Measurements from ENCODE around the gene QRICH1. TPM values are rescaled to one million over a fixed set of nuclear protein-coding genes. Genes with fewer than 3 reads are reported as not detected.

The QRICH1 gene
- total RNA-seq, 1 experiment from 2014 or later: 94.5 TPM

GRCh38 chr3:49122886-49123545 is 29.1 kb upstream of the QRICH1 start:
- DNase-seq: no peak
- H3K36me3 ChIP-seq: peaks cover 3% of the 10 kb centered on the region; the same call in 1 of the 2 replicates
- H3K27ac ChIP-seq: no peak overlapping the region
- no peak overlapping the region for H3K4me3 ChIP-seq
- H3K4me1 ChIP-seq: no peaks in the 10 kb centered on the region
- no peaks in the 10 kb centered on the region for H3K27me3 ChIP-seq
- H3K9me3 ChIP-seq (replicated peaks): no peaks in the 10 kb centered on the region

GRCh38 chr3:49122451-49122850 is 28.6 kb upstream of the QRICH1 start:
- peaks cover 8% of the 10 kb centered on the region; the same call in 1 of the 2 replicates for H3K36me3 ChIP-seq
- H3K4me3 ChIP-seq: no peak overlapping the region

GRCh38 chr3:49122022-49122421 is 28.2 kb upstream of the QRICH1 start:
- Histone ChIP-seq H3K27me3 (no peaks in the 10 kb centered on the region), H3K27ac (no peak overlapping the region), H3K4me1 (no peaks in the 10 kb centered on the region), H3K4me3 (no peak overlapping the region), H3K9me3 (replicated peaks) (no peaks in the 10 kb centered on the region), H3K36me3 (peaks cover 12% of the 10 kb centered on the region; the same call in 1 of the 2 replicates)
- DNase-seq: no peak

More at GRCh38 chr3:49122451-49122850, 28.6 kb upstream of the QRICH1 start:
- H3K27ac ChIP-seq: no peak overlapping the region
- DNase-seq: no peak
- no peaks in the 10 kb centered on the region for H3K27me3 ChIP-seq
- H3K4me1 ChIP-seq: no peaks in the 10 kb centered on the region
- H3K9me3 ChIP-seq (replicated peaks): no peaks in the 10 kb centered on the region

DNA sequence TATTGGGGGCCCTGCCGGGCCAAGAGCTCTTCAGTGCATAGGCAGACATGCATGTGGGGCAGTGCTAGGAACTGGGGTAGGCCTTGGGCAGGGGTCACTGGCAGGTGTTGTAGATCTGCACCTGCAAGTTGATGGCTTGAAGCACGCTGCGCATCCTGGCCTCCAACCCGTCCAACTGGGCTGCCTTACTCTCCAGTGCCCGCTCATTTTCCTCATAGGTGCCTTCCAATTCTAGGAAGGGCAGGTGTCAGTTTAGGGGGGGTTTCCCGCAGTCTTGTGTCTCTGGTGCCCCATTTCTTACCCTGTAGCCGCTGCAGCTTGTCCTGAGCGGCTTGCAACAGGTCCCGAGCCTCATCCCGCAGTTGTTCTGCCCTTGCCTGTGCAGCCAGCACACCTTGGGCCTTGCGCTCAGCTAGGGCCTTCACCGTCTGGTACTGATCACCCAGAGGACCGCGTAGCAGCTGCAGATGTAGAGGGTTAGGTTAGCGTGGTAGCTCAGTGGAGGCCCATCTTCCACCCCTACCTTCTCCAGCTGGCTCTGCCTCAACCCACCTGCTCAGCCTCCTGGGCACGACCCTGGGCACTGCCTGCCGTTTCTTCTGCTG is 27.4 kb upstream of the QRICH1 start:
- peaks cover 18% of the 10 kb centered on the region; the same call in 1 of the 2 replicates for H3K36me3 ChIP-seq
- no peaks in the 10 kb centered on the region for H3K27me3 ChIP-seq
- no peaks in the 10 kb centered on the region for H3K4me1 ChIP-seq
- no peaks in the 10 kb centered on the region for H3K9me3 ChIP-seq (replicated peaks)
- no peak for DNase-seq
- H3K27ac ChIP-seq: peak overlapping the region; percentile 66; the same call in 1 of the 2 replicates
- peak overlapping the region; percentile 75 for H3K4me3 ChIP-seq

GRCh38 chr3:49120438-49121131 is 26.7 kb upstream of the QRICH1 start, which contains the start of gene USP19:
Gene USP19 (minus strand): TSS chr3:49120823. CDS start chr3:49119145, 1,678 bp downstream.
- H3K4me1 ChIP-seq: no peaks in the 10 kb centered on the region
- H3K27me3 ChIP-seq: no peaks in the 10 kb centered on the region
- peaks cover 19% of the 10 kb centered on the region; the same call in 1 of the 2 replicates for H3K36me3 ChIP-seq
- peak; percentile 86 to 88 for DNase-seq
- H3K9me3 ChIP-seq (replicated peaks): no peaks in the 10 kb centered on the region
- H3K4me3 ChIP-seq: peak within 1 kb of the TSS; percentile 75
- peak within 1 kb of the TSS; percentile 66 for H3K27ac ChIP-seq

- peaks cover 23% of the 10 kb centered on the region; the same call in 1 of the 2 replicates for H3K36me3 ChIP-seq
These were observed 26.2 kb upstream of the QRICH1 start for GRCh38 chr3:49120096-49120437.

DNA sequence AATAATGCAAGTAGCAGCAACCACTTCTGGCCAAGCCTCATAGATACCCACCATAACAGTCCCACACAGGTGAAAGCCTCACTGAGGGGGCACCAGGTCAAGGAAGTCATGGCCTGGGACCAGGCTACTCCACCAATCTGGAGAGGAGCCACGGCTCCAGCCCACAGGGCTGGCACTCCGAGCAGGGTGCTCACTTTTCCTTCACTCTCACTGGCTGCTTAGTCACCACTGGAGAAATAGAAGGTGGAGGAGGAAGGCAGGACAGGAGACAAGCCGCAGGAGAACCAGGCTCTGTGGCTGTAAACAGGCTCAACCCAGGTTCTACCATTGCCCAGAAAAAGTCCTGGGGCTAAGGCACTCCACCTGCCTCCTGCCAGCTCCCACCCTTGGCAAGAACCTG is 25.6 kb upstream of the QRICH1 start:
- H3K27me3 ChIP-seq: no peaks in the 10 kb centered on the region
- H3K4me1 ChIP-seq: no peaks in the 10 kb centered on the region
- DNase-seq: no peak
- peaks cover 29% of the 10 kb centered on the region; the same call in 1 of the 2 replicates for H3K36me3 ChIP-seq
- H3K9me3 ChIP-seq (replicated peaks): no peaks in the 10 kb centered on the region
- peak overlapping the region; percentile 75 for H3K4me3 ChIP-seq
- no peak overlapping the region for H3K27ac ChIP-seq

More at GRCh38 chr3:49120096-49120437, 26.2 kb upstream of the QRICH1 start:
- Histone ChIP-seq H3K9me3 (replicated peaks) (no peaks in the 10 kb centered on the region), H3K4me1 (no peaks in the 10 kb centered on the region), H3K4me3 (peak overlapping the region; percentile 75), H3K27ac (peak overlapping the region; percentile 66), H3K27me3 (no peaks in the 10 kb centered on the region)
- DNase-seq: no peak

- no peaks in the 10 kb centered on the region for H3K9me3 ChIP-seq (replicated peaks)
- no peak for DNase-seq
- no peaks in the 10 kb centered on the region for H3K4me1 ChIP-seq
- peaks cover 32% of the 10 kb centered on the region; the same call in 1 of the 2 replicates for H3K36me3 ChIP-seq
- H3K27me3 ChIP-seq: no peaks in the 10 kb centered on the region
- no peak overlapping the region for H3K4me3 ChIP-seq
- H3K27ac ChIP-seq: no peak overlapping the region
These were observed 25.2 kb upstream of the QRICH1 start for GRCh38 chr3:49119036-49119435.

DNA sequence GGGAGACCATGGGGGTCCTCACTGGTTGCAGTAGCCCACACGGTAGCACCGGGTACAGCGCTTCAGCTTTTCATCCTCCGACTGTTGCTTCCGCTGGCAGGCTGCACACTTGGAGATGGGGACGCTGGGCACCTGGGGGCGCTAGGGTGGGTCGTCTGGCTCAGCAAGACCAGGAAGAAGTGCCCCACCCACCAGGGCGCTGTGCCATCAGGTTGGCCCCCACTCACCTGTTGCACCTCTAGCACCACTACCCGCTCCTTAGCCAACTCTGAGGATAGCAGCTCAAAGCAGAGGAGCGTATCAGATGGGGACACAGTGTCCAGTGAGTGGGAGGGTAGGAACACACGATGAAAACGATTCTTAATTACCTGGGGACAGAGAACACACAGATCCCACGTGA is 18.4 kb upstream of the QRICH1 start:
- Histone ChIP-seq H3K36me3 (peaks cover 44% of the 10 kb centered on the region; the same call in 1 of the 2 replicates), H3K27ac (no peak overlapping the region), H3K4me3 (no peak overlapping the region), H3K27me3 (no peaks in the 10 kb centered on the region), H3K4me1 (no peaks in the 10 kb centered on the region), H3K9me3 (replicated peaks) (no peaks in the 10 kb centered on the region)
- DNase-seq: no peak

DNA sequence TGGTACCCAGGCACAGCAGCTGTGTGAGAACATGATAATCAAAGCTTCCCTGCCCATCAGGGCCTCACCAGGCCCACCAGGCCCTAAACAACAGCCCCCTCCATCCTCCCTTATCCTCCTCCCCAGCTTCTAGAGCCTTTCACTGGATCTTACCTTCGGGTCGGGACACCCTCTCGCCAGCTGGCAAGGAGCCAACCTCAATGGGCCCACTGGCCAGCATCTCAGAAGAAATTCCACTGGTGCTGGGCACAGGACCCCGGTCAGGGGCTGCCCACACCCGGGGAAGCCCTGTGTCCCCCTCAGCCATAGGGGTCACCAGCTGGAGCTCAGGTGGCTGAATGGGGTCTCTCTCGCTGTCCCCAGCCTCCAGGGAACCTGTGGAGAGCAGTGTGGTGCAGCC is 17.5 kb upstream of the QRICH1 start:
- H3K27me3 ChIP-seq: no peaks in the 10 kb centered on the region
- H3K4me1 ChIP-seq: no peaks in the 10 kb centered on the region
- no peak overlapping the region for H3K27ac ChIP-seq
- DNase-seq: no peak
- H3K36me3 ChIP-seq: peaks cover 36% of the 10 kb centered on the region; the same call in 1 of the 2 replicates
- no peak overlapping the region for H3K4me3 ChIP-seq
- H3K9me3 ChIP-seq (replicated peaks): no peaks in the 10 kb centered on the region

DNA sequence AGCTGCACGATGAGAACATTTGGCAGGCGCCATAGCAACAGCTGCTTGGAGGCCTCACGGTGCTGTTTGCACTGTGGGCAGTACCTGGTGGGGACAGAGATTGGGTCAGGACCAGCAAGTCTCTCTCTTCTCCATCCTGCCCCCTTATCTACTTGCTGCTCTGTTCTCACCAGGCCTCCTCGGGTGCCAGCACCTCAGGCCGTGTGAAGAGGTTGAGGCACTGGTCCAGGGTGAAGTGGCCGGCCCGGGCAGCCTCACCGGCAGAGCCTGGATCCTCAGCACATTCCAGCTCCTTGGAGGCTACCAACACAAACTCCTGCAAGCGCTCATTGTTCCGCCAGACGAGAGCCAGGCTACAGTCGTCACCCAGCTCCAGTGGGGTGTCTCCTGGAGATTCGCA is 16.9 kb upstream of the QRICH1 start:
- H3K36me3 ChIP-seq: peaks cover 36% of the 10 kb centered on the region; the same call in 1 of the 2 replicates
- DNase-seq: no peak
- no peaks in the 10 kb centered on the region for H3K9me3 ChIP-seq (replicated peaks)
- no peak overlapping the region for H3K4me3 ChIP-seq
- H3K27ac ChIP-seq: no peak overlapping the region
- H3K4me1 ChIP-seq: no peaks in the 10 kb centered on the region
- no peaks in the 10 kb centered on the region for H3K27me3 ChIP-seq

DNA sequence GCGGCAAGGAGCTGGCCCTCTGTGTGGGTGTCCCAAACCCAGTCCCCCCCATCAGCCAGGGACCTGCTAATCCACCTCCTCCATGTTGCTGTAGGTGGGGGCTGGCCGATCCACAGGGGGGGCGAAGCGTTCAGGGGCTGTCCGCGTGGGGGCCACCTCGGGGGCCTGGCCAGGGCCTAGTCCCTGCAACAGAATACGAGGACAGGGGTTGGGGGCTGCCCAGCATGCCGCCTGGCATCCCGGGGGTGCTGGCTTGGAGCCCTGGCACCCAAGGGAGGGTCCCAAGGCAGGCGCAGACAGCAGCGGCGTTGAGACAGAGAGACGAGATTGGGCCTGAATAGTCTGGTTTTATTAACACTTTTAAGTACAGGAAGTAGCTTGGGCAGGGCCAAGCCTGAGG is 14.5 kb upstream of the QRICH1 start:
- Histone ChIP-seq H3K27ac (no peak overlapping the region), H3K4me1 (0 out of 2 replicates have a peak, but pooled peaks cover 2% of the 10 kb centered on the region), H3K9me3 (replicated peaks) (no peaks in the 10 kb centered on the region), H3K36me3 (peaks cover 17% of the 10 kb centered on the region; the same call in 1 of the 2 replicates), H3K4me3 (no peak overlapping the region), H3K27me3 (no peaks in the 10 kb centered on the region)
- DNase-seq: no peak

DNA sequence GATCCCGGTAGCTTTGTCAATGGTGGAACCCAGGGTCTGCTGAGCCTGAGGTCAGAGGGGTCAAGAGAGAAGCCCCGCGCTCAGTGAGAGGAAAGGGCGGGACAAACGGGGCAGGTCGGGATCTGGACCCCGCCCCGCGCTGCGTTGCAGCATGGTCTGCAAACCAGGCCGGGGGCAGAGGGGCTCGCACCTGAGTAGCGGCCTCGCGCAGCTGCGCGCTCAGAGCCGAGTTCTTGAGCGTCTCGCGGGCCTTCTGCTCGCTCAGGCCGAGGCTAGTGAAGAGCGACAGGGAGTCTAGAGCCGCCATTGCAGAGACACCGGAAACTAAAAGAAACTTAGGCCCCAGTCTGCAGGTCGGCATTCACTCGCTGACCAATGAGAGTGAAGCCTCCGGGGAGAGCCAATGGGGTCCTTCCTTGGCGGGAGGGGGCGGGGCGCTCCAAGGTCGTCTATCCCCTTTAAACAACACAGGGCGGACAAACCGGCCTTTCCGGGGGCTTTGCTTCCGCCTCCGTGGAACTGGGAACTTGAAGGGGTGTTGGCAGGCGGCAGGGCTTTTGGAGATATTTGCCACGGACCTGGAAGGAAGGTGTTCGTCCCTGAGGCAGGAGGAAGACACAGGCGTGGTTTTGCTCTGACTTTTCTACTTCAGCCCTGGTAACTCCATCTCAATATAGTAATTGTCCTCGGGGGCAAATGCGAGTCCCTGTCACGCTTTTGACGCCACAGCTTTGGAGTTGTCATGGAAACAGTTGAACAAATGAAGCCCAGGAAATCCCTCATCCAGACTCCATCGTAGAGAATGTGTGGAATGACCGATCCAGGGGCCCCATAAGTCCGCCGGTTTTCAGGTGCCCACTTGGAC is 10.8 kb upstream of the QRICH1 start, which contains the start of gene QARS1:
QARS1 (minus strand) TSS at position 331 of the 865 bp plus-strand sequence; CDS start at position 307, 24 bp downstream.
- Histone ChIP-seq H3K27ac (peak within 1 kb of the TSS; percentile 61), H3K36me3 (peaks cover 24% of the 10 kb centered on the region), H3K27me3 (no peaks in the 10 kb centered on the region), H3K4me3 (peak within 1 kb of the TSS; percentile 77), H3K4me1 (0 out of 2 replicates have a peak, but pooled peaks cover 2% of the 10 kb centered on the region), H3K9me3 (replicated peaks) (no peaks in the 10 kb centered on the region)
- DNase-seq: peak; percentile 95 to 97

- no peak for DNase-seq
- H3K27ac ChIP-seq: peak overlapping the region; percentile 61
- peaks cover 24% of the 10 kb centered on the region for H3K36me3 ChIP-seq
- no peaks in the 10 kb centered on the region for H3K27me3 ChIP-seq
- peak overlapping the region; percentile 77 for H3K4me3 ChIP-seq
- no peaks in the 10 kb centered on the region for H3K9me3 ChIP-seq (replicated peaks)
- H3K4me1 ChIP-seq: 0 out of 2 replicates have a peak, but pooled peaks cover 2% of the 10 kb centered on the region
These were observed 10.2 kb upstream of the QRICH1 start for GRCh38 chr3:49104052-49104426.
